Kidney glomerular epithelial cell (primary cell): ENCODE measurements around the gene ASAP2.

ENCODE experiments used
- DNase-seq: peaks from one replicate; lab custom pipeline; 2025; lab: John Stamatoyannopoulos, UW

The ASAP2 gene

GRCh38 chr2:9403924-9404323 lies 197.3 kb downstream of the ASAP2 start:
- no peak for DNase-seq

GRCh38 chr2:9404451-9404850 lies 197.8 kb downstream of the ASAP2 start:
- no peak for DNase-seq

GRCh38 chr2:9405636-9406035 lies 199.0 kb downstream of the ASAP2 start:
- no peak for DNase-seq

DNA sequence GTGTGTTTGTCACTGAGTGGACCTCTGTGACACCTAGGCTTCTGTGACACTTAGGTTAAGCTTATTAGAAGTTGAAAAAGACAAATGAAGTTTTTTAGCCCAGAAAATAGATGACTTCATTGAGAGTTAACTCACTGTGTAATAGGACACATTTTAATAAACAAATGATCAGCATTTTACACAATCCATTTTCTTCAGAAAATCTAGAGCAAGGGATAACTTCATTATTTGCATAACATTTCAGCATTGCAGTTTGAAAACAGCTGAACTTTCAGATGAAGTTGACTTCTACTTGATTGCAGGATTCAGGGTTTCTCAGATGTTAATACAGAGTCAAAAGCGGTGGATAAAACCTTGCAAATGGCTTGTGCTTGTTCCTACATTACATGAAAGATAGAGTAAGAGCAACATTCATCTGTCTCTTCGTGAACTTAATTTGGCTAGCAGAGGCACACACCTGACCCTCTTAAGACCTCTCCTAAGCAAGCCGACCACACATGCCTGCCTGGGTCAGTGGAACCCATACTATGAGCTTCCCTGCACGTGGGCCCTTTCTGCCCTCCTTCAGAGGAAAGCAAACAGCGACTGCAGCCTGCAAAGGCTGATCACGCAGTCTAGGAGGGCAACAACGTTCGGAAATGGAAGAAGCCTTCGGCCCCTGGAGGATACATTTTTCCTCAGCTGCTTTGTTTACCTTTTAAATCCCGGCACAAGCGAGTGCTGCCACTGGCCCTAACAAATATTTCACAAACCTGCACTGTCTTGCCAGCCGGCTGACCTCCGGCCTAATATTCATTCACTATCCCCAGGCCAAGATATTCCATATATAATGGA lies 200.1 kb downstream of the ASAP2 start:
- DNase-seq: no peak

GRCh38 chr2:9407363-9407811 lies 200.8 kb downstream of the ASAP2 start:
- no peak for DNase-seq

DNA sequence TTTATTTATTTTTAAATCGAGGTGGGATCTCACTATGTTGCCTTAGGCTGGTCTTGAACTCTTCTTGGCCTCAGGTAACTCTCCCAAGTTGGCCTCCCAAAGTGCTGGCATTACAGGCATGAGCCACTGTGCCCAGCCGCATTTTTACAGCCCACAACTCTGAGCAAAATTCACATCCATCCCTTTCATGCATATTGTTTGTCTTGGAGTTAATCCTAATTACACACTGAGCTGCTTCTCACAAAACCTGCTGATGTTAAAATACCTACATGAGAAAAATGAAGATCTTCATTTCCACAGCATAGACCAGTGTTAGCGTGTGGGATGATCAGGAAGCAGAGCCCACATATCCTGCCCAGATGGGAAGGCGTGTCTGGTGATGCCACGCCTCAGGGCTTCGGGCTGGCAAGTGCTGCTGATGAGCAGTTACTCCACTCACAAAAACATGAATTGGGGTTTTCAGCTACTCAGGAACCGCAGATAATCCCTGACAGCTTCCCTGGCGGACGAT lies 202.1 kb downstream of the ASAP2 start:
- peak; percentile 86 for DNase-seq

DNA sequence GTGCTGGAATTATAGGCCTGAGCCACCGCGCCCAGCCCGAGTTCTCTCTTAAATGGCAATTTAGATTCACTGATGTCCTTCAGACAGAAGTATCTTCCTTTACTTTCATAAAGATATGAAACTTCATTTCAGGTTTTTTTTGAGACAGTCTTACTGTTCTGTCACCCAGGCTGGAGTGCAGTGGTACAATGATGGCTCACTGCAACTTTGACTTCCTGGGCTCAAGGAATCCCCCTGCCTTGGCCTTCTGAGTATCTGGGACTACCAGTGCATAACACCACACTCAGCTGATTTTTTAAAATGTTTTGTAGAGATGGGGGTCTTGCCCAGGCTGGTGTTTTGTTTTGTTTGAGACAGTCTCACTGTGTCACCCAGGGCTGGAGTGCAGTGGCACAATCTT lies 203.5 kb downstream of the ASAP2 start:
- DNase-seq: no peak

DNA sequence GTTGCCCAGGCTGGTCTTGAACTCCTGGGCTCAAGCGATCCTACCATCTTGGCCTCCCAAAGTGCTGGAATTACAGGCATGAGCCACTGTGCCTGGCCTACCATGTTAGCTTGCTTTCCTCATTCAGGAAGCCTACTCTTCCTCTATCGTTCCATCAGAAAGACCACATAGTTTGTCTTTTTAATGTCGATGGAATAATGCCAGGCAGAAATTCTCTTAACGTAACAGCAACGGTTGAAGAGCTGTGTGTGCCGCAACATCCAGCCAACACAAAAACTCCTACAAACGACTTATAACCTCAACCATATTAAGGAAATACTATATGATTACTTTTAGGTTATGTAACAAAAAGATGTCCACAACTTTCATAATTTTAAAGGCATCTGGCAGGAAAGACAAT lies 206.2 kb downstream of the ASAP2 start:
- no peak for DNase-seq

- DNase-seq: no peak
Measured at GRCh38 chr2:9415516-9416169, 209.0 kb downstream of the ASAP2 start.

DNA sequence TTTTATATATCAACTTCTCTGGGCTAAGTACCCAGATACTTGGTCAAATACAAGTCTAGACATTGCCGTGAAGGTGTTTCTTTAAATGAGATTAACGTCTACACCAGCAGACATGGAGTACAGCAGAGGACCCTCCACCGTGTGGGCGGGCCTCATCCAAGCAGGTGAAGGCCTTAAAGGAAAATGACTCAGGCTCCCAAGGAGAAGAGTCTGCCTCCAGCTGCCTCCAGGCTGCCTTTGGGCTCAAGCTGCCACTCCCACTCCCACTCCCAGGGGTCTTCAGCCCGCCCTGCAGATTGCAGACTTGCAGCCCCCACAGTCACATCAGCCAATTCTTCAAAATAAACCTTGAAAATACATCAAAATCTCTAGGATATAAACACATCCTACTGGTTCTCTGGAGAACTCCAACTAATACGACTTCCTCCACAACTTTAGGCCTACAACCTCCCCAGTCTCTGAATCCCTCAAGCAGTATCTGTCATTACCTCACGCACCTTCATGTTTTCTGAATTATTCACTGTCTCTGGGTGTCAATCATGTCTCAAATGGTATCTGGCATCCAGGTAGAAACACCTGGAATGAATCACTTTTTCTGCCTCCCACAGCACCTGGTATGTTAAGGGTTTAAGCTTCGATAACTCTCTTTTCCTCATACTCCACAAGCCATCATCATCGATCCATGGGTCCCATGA lies 209.8 kb downstream of the ASAP2 start:
- no peak for DNase-seq

DNA sequence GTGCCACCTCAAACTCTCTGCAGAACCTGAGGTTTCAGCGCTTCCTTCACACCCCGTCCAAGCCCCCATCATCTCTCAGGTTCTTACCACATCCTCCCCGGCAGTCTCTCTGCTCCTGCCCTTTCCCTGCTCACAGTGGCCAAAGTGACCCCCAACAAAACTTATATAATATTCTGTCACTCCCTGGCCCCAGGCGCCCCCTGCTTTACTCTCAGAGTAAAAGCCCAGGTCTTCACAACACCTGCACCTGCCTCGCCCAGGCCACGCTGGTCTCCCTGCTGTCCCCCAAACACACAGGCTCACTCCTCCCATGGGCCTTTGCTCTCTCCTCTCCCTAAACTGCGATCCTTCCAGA lies 210.3 kb downstream of the ASAP2 start:
- DNase-seq: no peak

GRCh38 chr2:9417725-9418124 lies 211.1 kb downstream of the ASAP2 start:
- DNase-seq: no peak

DNA sequence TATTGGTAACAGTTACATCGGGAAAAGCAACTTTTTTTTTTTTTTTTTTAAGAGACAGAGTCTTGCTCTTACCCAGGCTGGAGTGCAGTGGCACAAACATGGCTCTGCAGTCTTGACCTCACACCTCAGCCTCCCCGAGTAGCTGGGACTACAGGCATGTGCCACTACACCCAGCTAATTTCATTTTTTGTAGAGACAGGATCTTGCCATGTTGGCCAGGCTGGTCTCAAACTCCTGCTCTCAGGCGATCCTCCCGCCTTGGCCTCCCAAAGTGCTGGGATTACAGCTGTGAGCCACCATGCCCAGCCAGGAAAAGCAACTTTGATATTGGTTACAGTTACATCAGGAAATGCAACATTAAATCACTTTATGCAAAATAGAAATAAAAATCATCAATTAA lies 212.1 kb downstream of the ASAP2 start:
- no peak for DNase-seq

DNA sequence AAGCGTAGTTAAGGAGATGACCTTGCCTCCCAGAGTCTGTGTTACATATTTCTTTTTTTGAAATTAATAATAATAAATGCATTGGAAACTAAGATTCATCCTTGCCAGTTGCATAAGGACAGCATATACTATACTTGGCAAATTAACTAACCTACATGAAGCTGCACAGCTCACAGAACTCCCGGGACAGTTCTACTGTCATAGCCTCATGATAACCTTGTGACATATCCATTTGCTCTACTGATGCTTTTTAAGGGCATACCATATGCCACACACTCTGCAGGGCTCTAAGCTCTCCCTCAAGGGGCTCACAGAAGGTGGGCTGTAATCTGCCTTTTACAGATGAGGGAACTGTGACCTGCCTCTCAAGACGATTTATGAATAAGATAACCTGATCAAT lies 212.9 kb downstream of the ASAP2 start:
- no peak for DNase-seq

GRCh38 chr2:9420495-9420894 lies 213.9 kb downstream of the ASAP2 start:
- no peak for DNase-seq

DNA sequence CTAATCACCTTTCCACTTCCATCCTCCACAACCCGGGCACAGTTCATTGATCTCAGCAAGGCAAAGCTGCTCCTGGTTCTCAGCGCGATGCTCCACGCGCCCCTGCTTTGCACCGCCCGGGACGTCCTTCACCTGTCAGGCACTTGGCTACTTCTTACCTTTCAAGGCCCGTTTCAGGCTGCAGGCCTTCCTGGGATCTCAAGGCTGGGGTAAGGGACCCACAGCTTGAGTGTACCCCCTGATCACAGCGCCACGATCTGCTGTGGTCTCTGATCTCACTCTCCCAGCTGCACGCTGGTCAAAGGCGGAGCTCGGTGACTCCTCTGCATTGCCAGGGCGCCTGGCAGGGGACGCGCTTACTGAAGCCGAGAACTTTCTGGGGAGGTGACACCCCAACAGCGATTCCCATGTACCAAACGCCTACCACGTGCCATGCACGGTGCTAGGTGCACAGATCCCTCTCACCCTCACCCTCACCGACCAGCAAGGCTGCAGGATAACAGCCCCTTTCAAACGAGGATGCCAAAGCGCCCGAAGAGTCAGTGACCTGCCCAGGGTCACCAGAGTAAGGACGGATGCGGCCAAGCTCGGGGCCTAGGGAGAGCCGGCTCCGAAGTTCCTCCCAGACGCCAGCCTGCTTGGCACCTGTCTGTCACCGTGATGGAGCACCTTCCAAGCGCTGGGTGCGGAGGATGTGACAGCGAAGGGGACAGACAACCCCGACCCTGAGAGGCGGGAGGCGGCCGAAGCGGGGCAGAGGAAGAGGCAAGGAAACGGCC lies 215.9 kb downstream of the ASAP2 start:
- DNase-seq: peak; percentile 34

DNA sequence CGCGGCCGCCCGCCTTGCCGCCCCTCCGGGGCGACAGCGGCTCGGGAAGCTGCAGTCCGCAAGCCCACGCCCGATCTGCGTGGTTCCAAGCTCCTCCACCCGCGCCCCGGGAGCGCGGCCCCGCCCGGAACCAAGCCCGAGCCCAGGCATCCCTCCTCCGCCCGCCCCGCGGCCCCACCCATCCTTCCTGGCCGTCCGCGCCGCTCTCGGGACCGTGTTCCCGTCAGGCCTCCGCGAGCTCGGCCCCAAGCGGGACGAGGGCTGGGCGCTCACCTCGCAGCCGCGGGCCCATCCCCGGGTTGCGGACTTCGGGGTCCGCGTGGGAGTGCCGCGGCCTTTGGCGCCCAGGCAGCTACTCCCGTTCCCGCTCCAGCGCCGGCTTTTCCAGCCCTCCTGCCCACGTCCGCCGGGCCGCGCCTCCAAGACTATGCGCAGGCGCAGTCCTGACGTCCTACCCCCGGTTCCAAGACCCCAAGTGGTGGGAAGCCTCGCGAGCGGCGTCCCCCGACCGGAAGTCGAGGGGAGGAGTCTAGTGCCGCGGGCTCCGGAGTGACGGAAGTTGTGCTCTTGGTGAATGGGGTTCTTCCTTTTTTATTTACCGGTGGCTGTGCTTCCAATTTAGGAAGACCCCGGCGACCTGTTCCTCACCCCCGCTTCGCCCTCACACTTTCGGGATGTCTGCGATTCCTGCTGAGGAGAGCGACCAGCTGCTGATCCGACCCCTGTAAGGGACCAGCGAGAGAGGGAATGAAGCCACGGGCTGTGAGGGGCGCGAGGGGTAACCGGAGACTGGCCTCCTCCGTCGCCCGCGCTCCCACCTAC lies 216.7 kb downstream of the ASAP2 start, which contains the start of the genes CPSF3 and ITGB1BP1:
CPSF3 (plus strand) TSS at position 555 of the 822 bp plus-strand sequence; CDS start at position 675, 120 bp downstream.
ITGB1BP1 (minus strand) TSS at position 429 of the 822 bp plus-strand sequence. CDS start 4,831 bp downstream, outside the sequence.
- peak; percentile 95 for DNase-seq

DNA sequence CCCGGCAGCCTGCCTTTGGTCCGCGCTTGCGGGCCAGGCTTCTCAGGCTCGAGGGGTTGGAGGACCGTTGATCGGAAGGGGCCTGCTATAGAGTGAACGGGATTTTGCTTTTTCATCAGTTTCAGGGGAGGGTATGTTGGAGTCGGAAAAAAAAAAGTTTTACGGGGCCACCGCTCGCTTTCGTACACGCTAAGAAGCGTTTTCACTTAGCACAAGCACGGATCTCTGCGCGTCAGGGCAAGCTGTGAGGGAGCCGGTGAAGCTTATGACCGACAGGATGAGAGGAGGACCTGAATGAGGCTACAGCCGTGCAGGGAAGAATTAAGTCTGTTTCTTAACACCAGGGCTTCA lies 217.3 kb downstream of the ASAP2 start:
- DNase-seq: no peak

DNA sequence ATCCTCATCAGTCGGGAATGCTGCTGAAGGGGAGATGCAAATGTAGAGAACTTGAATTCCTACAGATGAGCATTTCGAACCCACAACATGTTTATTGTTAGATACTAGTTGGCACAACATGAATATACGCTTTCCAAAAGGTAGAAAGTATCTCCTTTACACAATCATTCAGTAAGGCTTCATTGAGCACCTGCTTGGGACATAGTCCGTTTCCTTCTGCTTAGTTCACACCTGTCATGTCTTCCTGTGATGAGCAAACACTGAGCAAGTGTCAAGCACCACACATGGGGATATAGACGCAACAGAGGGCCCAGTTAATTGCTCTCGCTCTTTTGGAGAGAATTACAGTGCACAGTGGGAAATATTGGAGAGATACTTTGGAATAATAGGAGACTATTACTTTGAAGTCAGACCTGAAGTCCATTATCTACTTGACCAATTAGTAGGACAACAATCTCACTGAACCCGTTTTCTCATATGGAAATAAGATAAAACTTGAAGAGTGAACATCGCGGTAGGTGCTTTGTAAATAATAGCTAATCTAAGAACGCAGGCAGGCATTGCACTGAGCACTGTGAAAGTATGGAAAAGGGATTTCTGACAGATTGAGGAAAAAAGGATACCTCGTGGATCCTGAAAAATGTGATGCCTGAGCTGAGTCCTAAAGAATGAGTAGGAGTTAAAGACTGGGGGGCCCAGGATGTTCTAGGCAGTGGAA lies 218.0 kb downstream of the ASAP2 start:
- DNase-seq: no peak

DNA sequence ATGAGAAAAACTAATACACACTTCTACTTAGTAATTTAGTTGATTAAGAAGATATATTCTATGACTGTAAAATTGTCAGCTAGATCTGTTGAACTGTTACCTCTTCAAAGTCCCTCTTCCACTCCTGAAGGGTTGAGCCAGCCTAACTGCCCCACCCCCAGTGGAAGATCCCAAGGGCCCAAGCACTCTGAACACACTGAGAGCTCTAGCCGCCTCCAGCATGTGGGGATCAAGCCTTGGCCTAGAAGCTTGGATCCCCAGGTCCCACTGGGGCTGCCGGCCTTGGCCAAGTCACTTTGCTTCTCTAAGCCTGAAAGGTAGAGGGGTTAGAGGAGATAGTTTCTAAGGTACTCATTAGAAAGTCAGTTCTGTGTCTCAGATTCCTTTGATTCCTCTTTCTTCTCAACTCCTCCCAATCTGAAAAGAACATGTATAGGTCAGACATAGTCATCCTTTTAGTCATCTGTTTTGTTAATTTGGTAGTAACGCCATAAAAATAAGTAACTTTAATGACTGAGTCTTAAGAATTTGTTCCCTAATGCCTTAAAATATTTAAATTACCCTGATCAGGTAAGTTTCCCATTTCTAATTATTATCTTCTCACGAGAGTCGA lies 222.5 kb downstream of the ASAP2 start:
- no peak for DNase-seq
